Measurements from ENCODE around the gene ACTMAP.

DNA sequence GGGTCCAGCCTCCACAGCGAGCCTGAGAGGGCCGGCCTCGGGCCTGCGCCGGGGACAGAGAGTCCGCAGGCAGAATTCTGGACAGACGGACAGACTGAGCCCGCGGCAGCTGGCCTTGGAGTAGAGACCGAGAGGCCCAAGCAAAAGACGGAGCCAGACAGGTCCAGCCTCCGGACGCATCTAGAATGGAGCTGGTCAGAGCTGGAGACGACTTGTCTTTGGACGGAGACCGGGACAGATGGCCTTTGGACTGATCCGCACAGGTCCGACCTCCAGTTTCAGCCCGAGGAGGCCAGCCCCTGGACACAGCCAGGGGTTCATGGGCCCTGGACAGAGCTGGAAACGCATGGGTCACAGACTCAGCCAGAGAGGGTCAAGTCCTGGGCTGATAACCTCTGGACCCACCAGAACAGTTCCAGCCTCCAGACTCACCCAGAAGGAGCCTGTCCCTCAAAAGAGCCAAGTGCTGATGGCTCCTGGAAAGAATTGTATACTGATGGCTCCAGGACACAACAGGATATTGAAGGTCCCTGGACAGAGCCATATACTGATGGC is 32.9 kb downstream of the ACTMAP start:
- TF ChIP-seq EZH2 (IDR thresholded peaks at IDR 0.05; ENCODE audit: insufficient read depth, poor library complexity, severe bottlenecking) (no peak), EZH2phosphoT487 (IDR thresholded peaks at IDR 0.05; ENCODE audit: insufficient read depth, low read depth) (no peak)

Measured in GM23248 (cell line).